HG03520 (cell line): ENCODE data around the gene RAD51B.
"Not testable (repeated sequence)": the region's sequence is repeated elsewhere in the genome, so short reads cannot be mapped to it uniquely, and the experiment has no call there.

ENCODE experiments used
- ATAC-seq: cut with Tn5 transposase; IDR thresholded peaks from one replicate; pipeline ENCODE4 v1.9.1; 2021; ENCODE audit warnings: mild to moderate bottlenecking, moderate library complexity; ENCODE audit not compliant: unreplicated experiment

Gene RAD51B

DNA sequence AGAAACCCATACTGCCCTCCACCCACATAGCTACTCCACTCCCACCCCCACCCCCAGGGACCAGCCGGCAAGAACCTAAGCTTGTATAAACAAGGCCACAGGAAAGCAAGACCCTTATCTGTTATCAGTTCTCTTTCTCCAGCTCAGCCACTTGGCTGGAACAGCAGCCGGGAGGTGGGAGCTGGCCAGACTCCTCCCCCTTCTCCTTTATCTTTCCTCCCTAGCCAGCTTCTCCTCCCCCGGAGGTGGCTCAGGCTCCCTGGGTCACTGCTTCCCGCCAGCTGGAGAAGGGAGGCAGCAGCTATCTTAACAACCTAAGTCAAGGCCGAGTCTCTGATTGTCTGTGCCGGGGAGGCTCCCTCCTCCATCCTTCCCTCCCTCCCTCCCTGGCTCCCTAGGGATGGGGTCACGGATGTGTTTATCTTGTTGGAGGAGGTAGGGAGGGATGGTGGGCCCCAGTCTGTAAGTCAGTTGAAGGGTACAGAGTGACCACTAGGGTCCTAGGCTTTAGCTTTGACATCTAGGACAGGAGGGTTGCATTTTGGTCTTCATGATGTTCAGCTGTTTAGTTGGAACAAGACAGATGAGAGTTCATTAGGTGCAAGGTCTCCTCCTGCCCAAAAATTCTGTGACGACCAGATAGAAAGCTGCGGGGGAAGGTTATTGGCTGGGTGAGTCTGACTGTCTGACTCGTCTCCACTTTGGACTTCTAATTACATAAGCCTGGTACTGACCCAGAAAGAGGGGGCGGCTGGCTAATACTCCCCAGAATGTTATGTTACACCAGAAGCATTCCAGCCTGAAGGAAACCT is 943.6 kb downstream of the RAD51B start:
- no peak for ATAC-seq

DNA sequence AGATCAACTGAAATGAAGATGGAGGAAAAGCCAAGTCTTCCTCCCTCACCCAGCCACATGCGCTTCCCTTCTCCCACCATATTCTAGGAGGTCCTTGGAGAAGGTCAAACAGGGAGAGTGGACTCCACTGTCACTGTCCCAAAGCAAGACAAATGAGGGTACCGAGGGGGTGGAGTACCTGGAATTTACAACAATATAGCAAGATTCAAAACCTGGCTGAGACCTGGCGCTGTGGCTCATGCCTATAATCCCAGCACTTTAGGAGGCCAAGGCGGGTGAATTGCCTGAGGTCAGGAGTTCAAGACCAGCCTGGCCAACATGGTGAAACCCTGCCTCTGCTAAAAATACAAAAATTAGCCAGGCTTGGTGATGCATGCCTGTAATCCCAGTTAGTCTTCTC is 944.3 kb downstream of the RAD51B start:
- not testable (repeated sequence) for ATAC-seq

DNA sequence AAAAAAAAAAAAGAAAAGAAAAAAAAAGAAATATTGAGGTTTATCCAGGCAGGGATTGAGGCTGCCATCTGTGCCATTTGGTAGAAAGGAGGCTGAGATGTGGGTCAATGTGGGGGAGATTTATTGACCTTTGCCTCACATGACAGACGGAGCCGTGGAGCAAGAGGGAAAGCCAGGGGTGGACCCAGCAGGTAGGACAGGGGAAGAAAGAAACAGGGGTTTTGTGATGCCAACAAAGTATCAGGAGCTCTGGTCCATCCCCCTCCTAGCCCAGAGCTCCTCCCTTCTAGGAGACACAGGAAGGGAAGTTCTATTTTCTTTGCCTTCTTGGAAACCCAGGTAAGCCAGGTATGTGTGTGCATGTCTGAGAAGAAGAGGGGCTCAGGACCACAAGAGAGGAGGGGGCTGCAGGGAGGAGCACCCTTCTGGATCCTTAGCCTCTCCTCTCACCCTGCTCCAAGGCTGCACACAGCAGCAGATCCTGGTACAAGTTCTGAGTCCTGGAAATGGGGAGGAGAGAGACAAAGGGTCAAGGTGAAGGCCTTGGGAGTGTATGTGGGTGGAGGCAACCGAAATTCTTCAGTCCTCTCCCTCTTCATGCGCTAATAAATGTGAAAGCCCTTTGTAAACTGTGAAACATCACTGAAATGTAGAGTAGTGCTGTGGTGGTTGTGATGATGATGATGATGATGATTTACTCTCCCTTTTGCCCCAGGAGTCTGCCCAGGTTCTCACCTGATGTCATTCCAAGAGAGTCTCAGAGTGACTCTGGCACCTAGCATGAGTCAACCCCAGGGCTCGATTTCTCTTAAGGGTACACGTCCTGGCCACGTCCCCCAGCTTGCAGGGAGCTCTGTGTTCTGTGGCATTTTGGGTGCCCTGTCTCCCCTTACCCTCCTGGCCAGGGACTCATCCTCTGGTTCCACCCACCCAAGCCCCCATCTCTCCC is 947.0 kb downstream of the RAD51B start:
- ATAC-seq = no peak

DNA sequence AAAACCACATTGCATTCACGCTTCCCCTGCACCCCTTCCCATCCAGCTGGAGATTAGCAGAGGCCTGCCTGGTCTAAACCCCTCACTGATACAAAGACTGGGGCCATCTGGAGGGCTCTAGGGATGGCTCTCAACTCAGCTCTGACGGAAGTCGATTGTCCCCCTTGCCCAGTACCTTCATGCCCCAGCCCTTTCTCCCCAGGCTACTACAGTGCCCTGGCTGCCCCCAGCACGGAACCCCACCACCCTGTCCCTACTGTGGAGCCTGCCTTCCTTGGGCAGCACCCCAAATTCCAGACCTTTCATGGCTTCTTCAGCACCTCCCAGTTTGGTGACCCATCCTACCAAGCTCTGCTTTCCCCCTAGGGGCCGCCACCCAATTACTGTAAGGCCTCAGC is 947.7 kb downstream of the RAD51B start:
- no peak for ATAC-seq

DNA sequence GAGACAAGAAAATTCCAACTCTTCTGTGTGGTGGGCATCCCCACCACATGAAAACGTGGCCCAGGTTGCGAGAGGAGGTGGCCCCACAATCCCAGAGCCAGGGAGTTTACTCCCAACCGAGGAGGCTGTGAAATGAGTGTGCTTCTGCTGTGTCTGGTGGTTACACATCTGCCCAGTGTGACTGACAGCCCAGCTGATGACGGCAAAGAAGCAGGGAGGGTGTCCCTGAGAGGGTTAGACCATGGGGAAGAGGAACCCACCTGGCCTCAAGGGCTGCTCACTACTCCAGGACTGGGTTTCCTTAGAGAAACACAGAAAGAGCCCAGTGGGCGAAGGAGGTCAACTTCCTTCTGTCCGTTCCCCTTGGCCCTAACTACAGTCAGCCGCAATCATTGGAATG is 948.7 kb downstream of the RAD51B start:
- no peak for ATAC-seq

DNA sequence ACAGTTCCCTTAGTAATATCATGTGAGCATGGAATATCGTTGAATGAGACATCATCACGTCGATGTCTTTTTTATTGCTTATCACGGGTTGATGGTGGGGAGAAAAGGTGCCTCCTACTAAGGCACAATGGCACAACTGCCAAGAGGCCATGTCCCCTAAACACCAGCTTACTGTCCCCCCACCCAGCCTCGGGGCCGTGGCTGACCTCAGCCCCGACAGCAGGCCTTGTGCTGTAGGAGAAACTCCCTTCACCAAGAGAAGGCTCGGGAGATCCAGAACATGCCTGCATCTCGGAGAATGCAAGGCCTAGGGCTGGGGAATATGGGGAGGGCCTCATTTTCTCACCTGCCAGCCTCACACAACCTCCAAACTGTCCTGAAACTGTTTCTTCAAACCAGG is 950.5 kb downstream of the RAD51B start:
- no peak for ATAC-seq

DNA sequence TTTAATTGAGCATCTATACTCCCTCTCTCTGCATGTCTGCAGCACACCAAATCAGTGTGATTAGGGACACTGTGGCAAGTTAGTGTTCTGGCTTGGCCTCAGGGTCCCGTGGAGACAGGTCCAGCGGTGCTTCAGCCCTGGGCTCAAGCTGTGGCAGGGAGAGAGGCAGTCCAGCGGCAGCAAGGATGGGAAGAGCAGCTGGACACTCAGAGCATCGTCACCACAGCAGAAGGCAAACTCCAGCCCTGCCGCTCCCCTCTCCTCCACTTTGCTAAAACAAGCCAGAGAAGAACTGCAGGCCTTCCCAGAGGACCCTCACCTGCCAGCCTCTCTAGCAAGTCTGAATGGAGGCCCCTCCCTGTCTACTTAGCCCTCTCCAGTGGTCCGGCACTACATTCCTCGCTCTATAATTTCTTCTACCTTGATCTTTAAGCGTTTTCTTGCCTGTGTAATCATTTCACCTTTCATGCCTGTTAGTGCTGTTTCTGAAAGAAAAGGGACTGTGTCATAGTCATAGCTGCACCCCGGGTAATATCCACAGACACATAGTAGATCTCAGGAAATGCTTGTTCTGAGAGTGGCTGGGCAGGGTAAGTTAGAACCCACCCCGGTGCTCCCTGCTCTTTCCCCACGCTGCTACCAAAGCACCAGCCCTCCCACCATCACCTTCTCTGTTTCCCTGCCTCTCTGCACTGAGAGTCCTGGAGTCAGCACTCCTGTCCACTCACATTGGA is 951.1 kb downstream of the RAD51B start:
- ATAC-seq = no peak

DNA sequence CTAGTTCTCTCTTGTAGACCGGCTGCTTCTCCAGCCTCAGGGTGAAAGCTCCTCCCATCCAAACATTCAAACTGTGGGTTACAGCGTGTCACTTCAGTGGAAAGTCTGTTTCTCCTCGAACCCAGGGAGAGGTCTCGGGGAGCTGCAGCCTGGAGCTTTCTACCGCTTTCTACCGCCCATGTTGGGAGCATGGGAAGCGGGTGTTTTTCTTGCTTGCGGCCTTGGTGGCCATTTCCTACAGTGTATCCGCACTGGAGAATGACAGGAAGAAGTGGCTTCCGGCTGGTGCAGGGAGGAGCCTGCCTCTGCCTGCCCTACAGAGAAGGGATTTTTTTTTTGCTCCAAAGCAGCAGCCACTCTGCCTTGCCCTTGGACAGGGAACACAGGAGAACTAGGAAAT is 952.1 kb downstream of the RAD51B start:
- no peak for ATAC-seq

DNA sequence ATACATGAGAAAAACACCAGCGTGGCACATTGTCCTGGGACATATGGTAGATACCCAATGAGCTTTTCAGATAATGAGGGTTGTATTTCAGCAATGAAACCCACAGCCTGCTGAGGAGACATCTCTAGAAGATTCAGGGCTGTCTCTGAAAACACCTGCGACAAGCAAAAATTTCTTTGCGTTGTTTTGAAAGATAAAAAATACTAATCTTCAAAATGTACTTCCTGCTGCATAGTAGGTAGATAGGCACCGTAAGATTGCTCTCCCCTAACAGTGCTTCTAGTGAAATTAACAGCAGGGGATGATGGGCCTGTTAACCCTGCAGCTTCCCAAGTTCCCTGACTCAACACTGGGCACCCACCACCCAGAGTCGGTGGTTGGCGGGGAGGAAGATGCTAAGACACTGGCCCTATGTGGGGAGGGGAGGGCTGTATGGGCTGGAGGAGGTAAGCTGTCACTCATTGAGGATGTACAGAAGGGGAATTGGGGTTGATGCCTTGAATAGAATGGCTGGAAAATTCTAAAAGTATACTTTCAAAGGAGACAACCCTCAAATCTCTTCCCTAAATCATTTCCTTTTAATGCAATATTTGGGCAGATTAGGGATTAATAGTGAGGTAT is 953.3 kb downstream of the RAD51B start:
- ATAC-seq = no peak

DNA sequence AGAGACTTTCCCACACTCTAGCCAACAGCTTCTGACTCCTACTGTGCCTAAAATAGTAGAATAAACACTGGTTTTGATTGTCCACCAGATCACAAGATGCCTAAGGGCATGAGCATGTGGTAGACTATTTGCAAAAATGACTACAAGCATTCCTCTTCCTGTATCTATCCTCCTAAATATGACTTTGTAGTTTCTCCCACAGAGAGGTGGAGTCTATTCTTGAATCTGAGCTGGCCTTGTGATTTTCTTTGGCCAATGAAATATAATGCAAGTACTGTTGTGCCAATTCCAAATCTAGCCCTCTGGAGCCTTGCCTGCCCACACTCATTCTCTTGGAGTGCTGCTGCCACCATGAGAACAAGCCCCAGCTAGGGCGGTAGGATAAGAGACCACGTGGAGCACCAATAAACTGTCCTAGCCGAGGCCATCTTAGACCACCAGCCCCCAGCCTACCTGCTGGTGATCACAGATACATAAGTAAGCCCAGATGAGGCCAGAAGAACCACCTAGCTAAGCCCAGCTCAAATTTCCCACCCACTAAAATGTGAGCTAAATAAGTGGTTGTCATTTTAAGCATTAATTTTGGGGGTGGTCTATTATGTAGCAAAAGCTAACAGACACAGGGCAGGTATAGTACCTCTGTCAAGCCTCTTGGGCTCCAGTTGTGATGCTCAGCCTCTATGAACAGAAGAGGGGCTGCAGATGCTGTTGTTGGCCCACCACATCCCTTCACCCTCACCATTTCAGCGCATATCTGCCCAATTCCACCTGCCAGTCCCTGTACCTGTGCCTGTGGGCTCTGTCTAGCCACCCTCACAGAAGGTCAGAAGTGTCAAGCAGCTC is 955.4 kb downstream of the RAD51B start:
- no peak for ATAC-seq

DNA sequence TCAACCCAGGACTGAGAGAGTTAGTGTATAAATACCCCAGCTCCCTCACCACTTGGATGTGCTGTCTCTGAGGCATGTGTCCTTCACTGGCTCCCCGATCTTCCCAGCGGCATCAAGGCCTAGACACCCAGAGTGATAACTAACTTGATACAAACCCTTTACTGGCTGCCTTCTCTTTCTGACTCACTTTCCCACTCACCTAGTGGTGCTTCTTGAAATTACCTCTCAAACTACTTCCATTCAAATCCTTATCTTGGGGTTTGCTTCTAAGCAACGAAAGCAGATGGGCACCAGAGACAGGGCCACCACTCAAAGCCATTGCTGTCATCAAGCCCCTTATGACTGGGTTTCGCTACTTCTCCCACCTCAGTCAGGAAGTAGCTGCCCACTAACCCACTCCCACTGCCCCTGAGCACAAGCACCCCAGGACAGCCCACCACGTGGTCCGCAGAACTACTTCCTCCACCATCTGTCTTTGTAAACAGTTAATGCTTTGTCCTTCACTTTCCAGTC is 956.1 kb downstream of the RAD51B start:
- ATAC-seq = no peak

DNA sequence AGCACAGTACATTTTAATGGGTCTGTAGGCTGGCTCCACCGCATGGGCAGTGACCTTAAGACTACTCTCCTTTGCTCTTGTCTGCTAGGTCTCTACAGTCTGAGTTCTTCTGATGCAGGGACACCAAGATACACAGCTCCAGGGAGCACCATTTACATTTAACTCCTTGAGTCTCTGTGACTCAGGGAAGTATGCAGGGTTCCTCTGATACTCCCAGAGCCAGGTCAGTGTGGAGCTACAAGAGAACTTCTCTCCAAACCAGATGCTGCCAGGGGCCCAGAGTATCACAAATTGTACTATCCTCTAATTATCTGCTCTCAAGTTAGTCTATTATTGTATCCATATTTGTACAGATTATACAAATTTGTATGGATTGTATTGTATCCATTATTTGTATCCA is 958.1 kb downstream of the RAD51B start:
- ATAC-seq = no peak
